Measurements from ENCODE around the gene MYPOP. TPM values are rescaled to one million over a fixed set of nuclear protein-coding genes. Genes with fewer than 3 reads are reported as not detected.

The MYPOP gene
- total RNA-seq, 1 experiment from 2014 or later: 10.8 TPM

DNA sequence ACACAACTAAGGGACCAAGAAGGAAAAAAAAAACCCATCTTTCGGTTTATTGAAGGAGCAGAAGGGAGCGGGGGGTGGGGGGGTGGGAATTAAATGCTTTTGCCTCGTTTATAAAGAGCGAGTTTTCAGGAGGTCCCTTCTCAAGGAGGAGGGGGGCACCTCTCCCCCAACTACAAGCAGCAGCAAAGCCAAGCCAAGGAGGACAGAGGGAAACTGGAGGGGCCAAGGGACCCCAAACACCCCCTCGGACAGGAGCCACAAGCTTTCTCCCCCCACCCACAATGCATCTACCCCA is 18.9 kb downstream of the MYPOP start:
- CTCF ChIA-PET: interaction anchor here (5.0 kb wide), 1 partner anchor 20 kb away, joined by 45 read pairs; the partner anchor contains the start of genes FOXA3 and SYMPK
- POLR2A ChIA-PET: interaction anchor here (3.3 kb wide), 1 partner anchor 19 kb away, joined by 24 read pairs; the partner anchor contains the start of genes FOXA3 and SYMPK
- ATAC-seq (no peak), DNase-seq (ENCODE audit: low read depth, low spot score) (no peak)
- H3K27me3 ChIP-seq (ENCODE audit: insufficient read depth, low read length): no peaks in the 10 kb centered on the region
- peaks cover 21 to 50% of the 10 kb centered on the region in 2 experiments for H3K4me1 ChIP-seq (ENCODE audit: control insufficient read depth in 1 of 2, insufficient read depth in 2 of 2, low read length in 2 of 2)
- BruUV-seq (replicated peaks): no TSS peak
- H4K20me1 ChIP-seq (ENCODE audit: insufficient read depth): no peaks in the 10 kb centered on the region
- H2AFZ ChIP-seq (ENCODE audit: low read depth, low read length, poor library complexity, severe bottlenecking): no peak overlapping the region
- H3K27ac ChIP-seq (ENCODE audit: low read depth, low read length): peak overlapping the region; percentile 91; the same call in 1 of the 2 replicates
- RAD21 ChIA-PET (ENCODE audit: low non-redundant PET in 1 of 2, low total read pairs in 2 of 2, uncharacterized antibody in 2 of 2, unreplicated experiment in 2 of 2): no interaction called here
- no peak overlapping the region for H3K9ac ChIP-seq (ENCODE audit: low read length)
- TF ChIP-seq POLR2AphosphoS5 (IDR thresholded peaks at IDR 0.05; ENCODE audit: low read depth, low read length): no peak
- no peak for TF ChIP-seq ZNF274 (IDR thresholded peaks at IDR 0.05; ENCODE audit: low read depth, low read length)
- TF ChIP-seq, protein P1, sequence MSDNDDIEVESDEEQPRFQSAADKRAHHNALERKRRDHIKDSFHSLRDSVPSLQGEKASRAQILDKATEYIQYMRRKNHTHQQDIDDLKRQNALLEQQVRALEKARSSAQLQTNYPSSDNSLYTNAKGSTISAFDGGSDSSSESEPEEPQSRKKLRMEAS (IDR thresholded peaks at IDR 0.05): no peak
- TF ChIP-seq, protein P2, sequence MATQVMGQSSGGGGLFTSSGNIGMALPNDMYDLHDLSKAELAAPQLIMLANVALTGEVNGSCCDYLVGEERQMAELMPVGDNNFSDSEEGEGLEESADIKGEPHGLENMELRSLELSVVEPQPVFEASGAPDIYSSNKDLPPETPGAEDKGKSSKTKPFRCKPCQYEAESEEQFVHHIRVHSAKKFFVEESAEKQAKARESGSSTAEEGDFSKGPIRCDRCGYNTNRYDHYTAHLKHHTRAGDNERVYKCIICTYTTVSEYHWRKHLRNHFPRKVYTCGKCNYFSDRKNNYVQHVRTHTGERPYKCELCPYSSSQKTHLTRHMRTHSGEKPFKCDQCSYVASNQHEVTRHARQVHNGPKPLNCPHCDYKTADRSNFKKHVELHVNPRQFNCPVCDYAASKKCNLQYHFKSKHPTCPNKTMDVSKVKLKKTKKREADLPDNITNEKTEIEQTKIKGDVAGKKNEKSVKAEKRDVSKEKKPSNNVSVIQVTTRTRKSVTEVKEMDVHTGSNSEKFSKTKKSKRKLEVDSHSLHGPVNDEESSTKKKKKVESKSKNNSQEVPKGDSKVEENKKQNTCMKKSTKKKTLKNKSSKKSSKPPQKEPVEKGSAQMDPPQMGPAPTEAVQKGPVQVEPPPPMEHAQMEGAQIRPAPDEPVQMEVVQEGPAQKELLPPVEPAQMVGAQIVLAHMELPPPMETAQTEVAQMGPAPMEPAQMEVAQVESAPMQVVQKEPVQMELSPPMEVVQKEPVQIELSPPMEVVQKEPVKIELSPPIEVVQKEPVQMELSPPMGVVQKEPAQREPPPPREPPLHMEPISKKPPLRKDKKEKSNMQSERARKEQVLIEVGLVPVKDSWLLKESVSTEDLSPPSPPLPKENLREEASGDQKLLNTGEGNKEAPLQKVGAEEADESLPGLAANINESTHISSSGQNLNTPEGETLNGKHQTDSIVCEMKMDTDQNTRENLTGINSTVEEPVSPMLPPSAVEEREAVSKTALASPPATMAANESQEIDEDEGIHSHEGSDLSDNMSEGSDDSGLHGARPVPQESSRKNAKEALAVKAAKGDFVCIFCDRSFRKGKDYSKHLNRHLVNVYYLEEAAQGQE (IDR thresholded peaks at IDR 0.05; ENCODE audit: low read depth): no peak
- TF ChIP-seq YY1 (IDR thresholded peaks at IDR 0.05; ENCODE audit: extremely low read depth, insufficient replicate concordance, low read depth, low read length): no peak
- TF ChIP-seq SIN3A (IDR thresholded peaks at IDR 0.05; ENCODE audit: low read depth): no peak
- TF ChIP-seq, protein P3, sequence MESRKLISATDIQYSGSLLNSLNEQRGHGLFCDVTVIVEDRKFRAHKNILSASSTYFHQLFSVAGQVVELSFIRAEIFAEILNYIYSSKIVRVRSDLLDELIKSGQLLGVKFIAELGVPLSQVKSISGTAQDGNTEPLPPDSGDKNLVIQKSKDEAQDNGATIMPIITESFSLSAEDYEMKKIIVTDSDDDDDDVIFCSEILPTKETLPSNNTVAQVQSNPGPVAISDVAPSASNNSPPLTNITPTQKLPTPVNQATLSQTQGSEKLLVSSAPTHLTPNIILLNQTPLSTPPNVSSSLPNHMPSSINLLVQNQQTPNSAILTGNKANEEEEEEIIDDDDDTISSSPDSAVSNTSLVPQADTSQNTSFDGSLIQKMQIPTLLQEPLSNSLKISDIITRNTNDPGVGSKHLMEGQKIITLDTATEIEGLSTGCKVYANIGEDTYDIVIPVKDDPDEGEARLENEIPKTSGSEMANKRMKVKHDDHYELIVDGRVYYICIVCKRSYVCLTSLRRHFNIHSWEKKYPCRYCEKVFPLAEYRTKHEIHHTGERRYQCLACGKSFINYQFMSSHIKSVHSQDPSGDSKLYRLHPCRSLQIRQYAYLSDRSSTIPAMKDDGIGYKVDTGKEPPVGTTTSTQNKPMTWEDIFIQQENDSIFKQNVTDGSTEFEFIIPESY (IDR thresholded peaks at IDR 0.05; ENCODE audit: extremely low read depth, insufficient replicate concordance, low read length): no peak
- no peak for TF ChIP-seq POLR2A (IDR thresholded peaks at IDR 0.05; ENCODE audit: borderline replicate concordance, extremely low read depth, insufficient read depth, insufficient read length)
- TF ChIP-seq EZH2phosphoT487 (IDR thresholded peaks at IDR 0.05; ENCODE audit: borderline replicate concordance): no peak
- intact Hi-C loops (cut with micrococcal nuclease): loop anchor here (1.0 kb wide), 2 partner anchors 19 to 66 kb away; partner anchors contain the start of gene FOXA3
- peak overlapping the region in 1 of 2 experiments; percentile 61; a peak in 1 of 4 replicates for H3K4me3 ChIP-seq (replicated peaks in 1 of 2; ENCODE audit: low read depth in 1 of 2, low read length in 2 of 2)
- no peaks in the 10 kb centered on the region for H3K9me3 ChIP-seq (ENCODE audit: control insufficient read depth in 1 of 2, insufficient read depth in 1 of 2, low read depth in 1 of 2, low read length in 2 of 2)
- H3K4me2 ChIP-seq (ENCODE audit: low read length): peak overlapping the region; percentile 96
- H3K79me2 ChIP-seq (ENCODE audit: insufficient read depth, low read length): peaks cover 15% of the 10 kb centered on the region
- no peaks in the 10 kb centered on the region for H3K9me2 ChIP-seq (ENCODE audit: insufficient read depth)
- no peaks in the 10 kb centered on the region for H3K36me3 ChIP-seq (ENCODE audit: control insufficient read depth in 1 of 2, insufficient read depth in 2 of 2, low read length in 2 of 2)
